Neural crest cell (in vitro differentiated cells): ENCODE results near the gene LIPC. TPM values are rescaled to one million over a fixed set of nuclear protein-coding genes. Genes with fewer than 3 reads are reported as not detected.
A peak's percentile ranks its signal among the peaks of the same experiment; 100 is the strongest.

Source experiments
- DNase-seq: peaks from one replicate; pipeline ENCODE4 v3.0.0; 2021; ENCODE audit warnings: low read depth, mixed read lengths, low spot score
- H3K27ac Mint-ChIP-seq: one replicate; pipeline ENCODE4 v1.8.0; 2021; ENCODE audit warnings: mild to moderate bottlenecking, mixed read lengths; ENCODE audit not compliant: unreplicated experiment
- H3K27me3 Mint-ChIP-seq: 2 replicates; pipeline ENCODE4 v1.8.0; 2021; ENCODE audit warnings: low read depth, mild to moderate bottlenecking, mixed read lengths
- H3K36me3 Mint-ChIP-seq: 2 replicates; pipeline ENCODE4 v1.8.0; 2021; ENCODE audit warnings: low read depth, mild to moderate bottlenecking, mixed read lengths
- H3K4me1 Mint-ChIP-seq: 2 replicates; pipeline ENCODE4 v1.8.0; 2021; ENCODE audit warnings: mixed read lengths
- H3K4me3 Mint-ChIP-seq: one replicate; pipeline ENCODE4 v1.8.0; 2021; ENCODE audit warnings: mild to moderate bottlenecking, mixed read lengths
- H3K9me3 Mint-ChIP-seq: 2 replicates; pipeline ENCODE4 v1.8.0; 2021; ENCODE audit warnings: mixed read lengths
- CTCF ChIP-seq: fragments of 200-600 bp; sonication (generic); conservative IDR thresholded peaks from 2 replicates; pipeline ENCODE4 v1.5.0; 2021; ENCODE audit warnings: antibody characterized with exemption, mild to moderate bottlenecking
- total RNA-seq: library from RNA; stranded (reverse); gene quantifications from 2 replicates; pipeline ENCODE4 v1.2.1, GENCODE V29; 2021

The LIPC gene
- total RNA-seq, 1 donor from 2014 or later, result not detected

GRCh38 chr15:58438111-58438510 lies 6.3 kb downstream of the LIPC start:
- H3K27ac Mint-ChIP-seq, result no peak overlapping the region
- no peak overlapping the region for H3K4me3 Mint-ChIP-seq
- DNase-seq, result no peak
- H3K9me3 Mint-ChIP-seq, result no peaks in the 10 kb centered on the region
- H3K4me1 Mint-ChIP-seq, result peaks cover 36% of the 10 kb centered on the region
- H3K27me3 Mint-ChIP-seq, result no peaks in the 10 kb centered on the region
- no peak for TF ChIP-seq CTCF
- no peaks in the 10 kb centered on the region for H3K36me3 Mint-ChIP-seq

GRCh38 chr15:58438956-58439355 lies 7.2 kb downstream of the LIPC start:
- no peak overlapping the region for H3K27ac Mint-ChIP-seq

GRCh38 chr15:58440158-58440910 lies 8.5 kb downstream of the LIPC start:
- Mint-ChIP-seq H3K9me3 (no peaks in the 10 kb centered on the region), H3K27me3 (no peaks in the 10 kb centered on the region), H3K4me1 (peaks cover 51% of the 10 kb centered on the region), H3K27ac (no peak overlapping the region), H3K36me3 (no peaks in the 10 kb centered on the region), H3K4me3 (no peak overlapping the region)
- DNase-seq, result no peak
- TF ChIP-seq CTCF, result no peak

More at GRCh38 chr15:58438956-58439355, 7.2 kb downstream of the LIPC start:
- no peaks in the 10 kb centered on the region for H3K9me3 Mint-ChIP-seq
- DNase-seq, result peak; percentile 14
- TF ChIP-seq CTCF, result peak; percentile 50
- H3K27me3 Mint-ChIP-seq, result no peaks in the 10 kb centered on the region
- no peaks in the 10 kb centered on the region for H3K36me3 Mint-ChIP-seq
- peaks cover 42% of the 10 kb centered on the region for H3K4me1 Mint-ChIP-seq
- no peak overlapping the region for H3K4me3 Mint-ChIP-seq

GRCh38 chr15:58440922-58441321 lies 9.1 kb downstream of the LIPC start:
- Mint-ChIP-seq H3K4me3 (no peak overlapping the region), H3K9me3 (no peaks in the 10 kb centered on the region), H3K36me3 (no peaks in the 10 kb centered on the region), H3K4me1 (peaks cover 51% of the 10 kb centered on the region), H3K27me3 (no peaks in the 10 kb centered on the region), H3K27ac (no peak overlapping the region)
- no peak for DNase-seq
- TF ChIP-seq CTCF, result no peak

GRCh38 chr15:58441376-58442070 lies 9.7 kb downstream of the LIPC start:
- H3K4me1 Mint-ChIP-seq, result peaks cover 51% of the 10 kb centered on the region

More at GRCh38 chr15:58441376-58442070, 9.7 kb downstream of the LIPC start:
- TF ChIP-seq CTCF, result no peak
- no peaks in the 10 kb centered on the region for H3K9me3 Mint-ChIP-seq
- no peak overlapping the region for H3K27ac Mint-ChIP-seq
- H3K36me3 Mint-ChIP-seq, result no peaks in the 10 kb centered on the region
- no peak for DNase-seq
- no peaks in the 10 kb centered on the region for H3K27me3 Mint-ChIP-seq
- H3K4me3 Mint-ChIP-seq, result no peak overlapping the region
